Dedifferentiated amniotic fluid mesenchymal stem cell (primary cell): Measurements from ENCODE around the gene NUP133.
A peak's percentile ranks its signal among the peaks of the same experiment; 100 is the strongest.

Source experiments
- DNase-seq: peaks from one replicate; pipeline ENCODE4 v3.0.0-alpha.2; 2016; ENCODE audit errors: extremely low spot score

NUP133 gene

DNA sequence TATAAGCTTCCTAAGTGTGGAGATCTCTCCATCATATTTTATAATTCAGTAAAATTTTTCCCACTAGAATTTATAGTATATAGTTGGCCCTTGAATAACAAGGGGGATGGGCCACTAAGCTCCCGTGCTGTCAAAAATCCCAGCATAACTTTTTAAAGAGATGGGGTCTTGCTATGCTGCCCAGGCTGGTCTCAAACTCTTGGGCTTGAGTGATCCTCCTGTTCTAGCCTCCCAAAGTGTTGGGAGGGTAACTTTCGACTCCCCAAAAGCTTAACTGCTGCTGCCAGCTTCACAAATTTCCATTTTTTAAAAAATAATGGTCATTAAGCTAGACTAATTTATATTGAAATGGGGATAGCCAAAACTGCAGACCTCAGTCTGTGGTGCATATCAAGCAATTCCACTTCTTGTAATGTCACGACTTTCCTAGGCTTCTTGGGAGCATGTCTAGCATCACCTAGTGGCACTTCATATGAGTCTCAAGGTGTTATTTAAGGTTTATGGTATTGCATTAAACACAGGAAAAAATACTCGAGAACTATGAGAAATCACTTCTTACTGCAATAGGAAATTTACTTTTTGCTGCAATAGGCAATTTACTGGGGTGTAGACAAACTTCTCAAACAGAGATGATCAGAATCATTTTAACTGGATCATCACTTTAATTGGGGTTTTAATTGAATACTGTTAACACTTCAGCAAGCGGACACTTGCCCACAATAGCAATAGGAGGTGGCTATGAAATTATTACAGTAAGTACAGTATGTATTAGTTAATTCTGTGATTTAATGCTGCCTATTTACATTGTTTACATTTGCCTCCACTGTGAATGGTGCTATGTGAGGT is 55.0 kb downstream of the NUP133 start:
- DNase-seq = no peak

DNA sequence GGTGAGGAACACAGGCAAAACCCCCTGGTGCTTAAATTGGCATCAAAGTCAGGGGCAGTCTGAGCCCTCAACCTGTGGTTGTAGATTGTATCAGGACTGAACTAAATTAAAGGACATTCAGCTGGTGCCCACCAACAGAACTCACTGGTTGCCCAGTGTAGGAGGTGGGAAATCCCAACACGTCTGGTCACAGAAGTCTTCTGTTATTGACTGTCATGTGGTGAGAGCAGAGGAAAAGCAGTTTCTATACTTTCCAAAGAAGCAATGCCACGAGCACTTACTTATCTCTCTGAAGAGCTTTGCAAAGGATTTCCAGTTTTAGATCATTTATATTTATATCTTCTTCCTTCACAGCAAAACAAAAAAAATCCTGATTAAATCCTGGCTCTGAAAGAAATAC is 59.3 kb downstream of the NUP133 start:
- no peak for DNase-seq

DNA sequence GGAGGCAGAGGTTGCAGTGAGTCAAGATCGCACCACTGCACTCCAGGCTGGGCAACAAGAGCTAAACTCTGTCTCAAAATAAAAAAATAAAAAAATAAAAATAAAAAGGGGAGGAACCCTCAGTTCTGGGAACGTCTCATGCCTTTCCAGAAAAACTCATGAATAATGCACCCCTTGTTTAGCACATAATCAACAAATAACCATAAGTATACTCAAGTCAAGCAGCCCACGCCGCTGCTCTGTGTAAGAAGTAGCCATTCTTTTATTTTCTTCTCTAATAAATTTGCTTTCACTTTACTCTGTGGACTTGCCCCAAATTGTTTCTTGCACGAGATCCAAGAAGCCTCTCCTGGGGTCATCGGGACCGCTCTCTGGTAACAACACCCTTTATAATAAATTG is 59.8 kb downstream of the NUP133 start:
- DNase-seq = no peak

DNA sequence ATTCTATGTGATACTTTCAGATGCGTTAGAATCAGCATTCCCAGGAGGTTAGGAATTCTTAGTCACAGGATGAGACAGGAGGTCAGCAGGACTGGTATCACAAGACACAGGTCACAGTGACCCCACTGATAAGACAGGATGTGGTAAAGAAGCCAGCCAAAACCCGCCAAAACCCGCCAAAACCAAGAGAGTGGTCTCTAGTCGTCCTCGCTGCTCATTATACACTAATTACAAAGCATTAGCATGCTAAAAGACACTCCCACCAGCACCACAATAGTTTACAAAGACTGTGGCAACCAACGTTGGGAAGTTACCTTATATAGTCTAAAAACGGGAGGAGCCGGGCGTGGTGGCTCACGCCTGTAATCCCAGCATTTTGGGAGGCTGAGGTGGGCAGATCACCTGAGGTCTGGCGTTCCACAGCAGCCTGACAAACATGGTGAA is 60.3 kb downstream of the NUP133 start:
- DNase-seq = no peak

DNA sequence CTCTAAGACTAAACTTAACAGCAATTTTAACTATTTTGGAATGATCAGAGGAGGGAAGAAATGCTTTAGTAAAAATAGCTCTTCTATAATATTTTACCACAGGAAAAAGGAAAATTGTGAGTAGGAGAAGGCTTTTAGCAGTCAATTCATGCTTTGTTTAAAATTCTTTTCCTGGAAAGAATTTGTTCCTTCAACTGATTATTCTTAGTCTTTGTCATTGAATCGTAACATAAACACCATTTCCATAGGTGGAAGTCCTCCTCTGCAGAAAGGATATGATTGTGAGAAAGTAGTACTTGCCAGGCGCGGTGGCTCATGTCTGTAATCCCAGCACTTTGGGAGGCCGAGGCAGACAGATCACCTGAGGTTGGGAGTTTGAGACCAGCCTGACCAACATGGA is 62.3 kb downstream of the NUP133 start:
- DNase-seq = no peak

DNA sequence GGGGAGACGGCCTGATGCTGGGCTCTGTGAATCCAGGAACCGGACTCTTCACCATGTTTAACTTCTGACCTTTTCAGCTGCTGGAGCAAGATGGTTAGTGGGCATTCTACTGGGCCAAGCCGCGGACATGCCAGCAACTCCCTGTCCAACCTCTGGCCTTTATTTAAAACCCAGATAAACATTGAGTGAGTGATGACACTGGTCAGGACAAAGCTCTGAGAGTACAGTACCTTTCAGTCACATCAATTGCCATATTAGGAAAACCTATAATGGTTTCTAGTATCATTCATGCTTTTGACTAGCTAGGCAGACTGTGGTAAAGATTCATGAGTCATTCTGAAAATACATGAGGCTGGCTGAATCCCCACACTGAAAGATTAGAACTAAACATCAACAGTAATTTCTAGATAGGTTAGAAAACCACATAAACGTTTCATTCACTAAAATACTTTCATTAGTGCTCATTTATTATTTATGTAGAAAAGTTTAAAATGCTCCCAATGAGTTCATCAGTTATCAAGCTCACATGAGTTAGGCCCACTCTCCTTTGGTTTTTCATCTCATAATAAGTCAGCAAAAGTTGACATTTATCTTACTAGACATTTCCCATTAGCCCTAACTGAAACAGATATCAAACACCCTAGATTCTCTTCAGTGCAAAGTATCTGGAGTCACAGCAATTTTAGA is 67.1 kb downstream of the NUP133 start:
- DNase-seq = peak; percentile 58

DNA sequence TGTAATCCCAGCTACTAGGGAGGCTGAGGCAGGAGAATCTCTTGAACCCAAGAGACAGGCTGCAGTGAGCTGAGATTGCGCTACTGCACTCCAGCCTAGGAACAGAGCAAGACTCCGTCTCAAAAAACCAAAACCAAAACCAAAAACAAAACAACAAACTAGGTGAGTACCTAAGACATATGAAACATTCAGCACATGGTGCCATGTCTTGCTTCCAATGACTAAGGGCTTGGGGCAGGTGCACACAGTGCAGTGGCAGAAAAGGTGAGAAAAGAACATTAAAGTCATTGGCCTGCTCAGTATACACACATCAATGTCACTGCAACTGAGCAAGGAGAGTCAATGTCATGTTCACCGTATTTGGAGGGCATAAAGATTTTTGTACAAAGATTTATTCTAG is 70.1 kb downstream of the NUP133 start:
- DNase-seq = no peak

DNA sequence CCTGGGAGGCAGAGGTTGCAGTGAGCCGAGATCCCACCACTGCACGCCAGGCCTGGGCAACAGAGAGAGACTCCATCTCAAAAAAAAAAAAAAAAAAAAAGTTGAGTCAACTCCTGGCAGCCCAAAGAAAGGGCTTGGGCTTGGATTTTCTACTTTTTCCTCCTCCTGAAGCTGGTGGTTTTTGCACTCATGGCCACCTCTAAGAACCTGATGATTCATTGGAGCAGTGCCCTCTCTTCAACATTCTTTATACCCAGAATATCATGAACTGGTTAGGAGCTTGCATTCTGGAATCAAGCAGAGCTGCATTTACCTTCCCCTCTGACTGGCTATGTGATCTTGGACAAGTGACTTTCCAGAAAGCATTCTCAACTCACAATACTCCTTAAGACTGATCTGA is 70.7 kb downstream of the NUP133 start:
- DNase-seq = no peak

DNA sequence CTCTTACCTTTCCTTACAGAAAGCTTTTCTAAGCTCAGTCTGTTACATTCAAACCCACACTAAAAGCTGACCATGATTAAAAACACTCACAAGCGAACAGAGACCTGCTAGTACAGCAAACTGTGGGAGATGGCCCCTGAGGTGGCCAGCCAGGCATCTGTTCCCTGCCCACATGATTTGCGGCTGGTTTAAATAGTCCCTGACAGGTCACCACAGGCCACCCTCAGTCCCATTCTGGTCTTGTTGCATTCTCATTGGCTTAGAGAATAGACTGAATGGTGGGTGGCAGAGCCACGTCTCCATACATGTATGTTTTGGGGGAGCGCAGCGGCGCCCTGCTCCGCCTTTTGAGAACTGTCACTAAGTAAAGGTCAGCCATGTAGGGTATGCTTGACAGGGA is 71.9 kb downstream of the NUP133 start:
- no peak for DNase-seq

DNA sequence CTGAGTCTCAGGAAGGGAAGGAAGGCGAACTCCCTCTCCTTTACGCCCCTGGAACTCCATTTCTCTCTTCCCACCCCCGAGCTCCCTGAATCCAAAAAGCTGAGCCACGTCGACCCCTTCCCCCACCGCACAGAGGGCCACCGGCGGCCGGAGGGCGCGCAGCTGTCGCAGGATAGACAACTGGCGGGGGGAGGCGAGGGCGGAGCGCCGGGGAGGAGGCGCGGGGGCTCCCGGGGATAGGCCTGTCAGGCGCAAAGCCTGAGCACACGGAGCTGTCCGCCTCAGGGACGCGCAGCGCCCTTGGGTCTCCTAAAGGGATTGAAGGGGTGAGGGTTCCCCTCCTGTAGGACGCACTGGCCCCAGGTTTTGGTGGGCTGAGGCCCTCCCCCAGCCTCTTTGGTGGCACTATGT is 73.5 kb downstream of the NUP133 start:
- no peak for DNase-seq

DNA sequence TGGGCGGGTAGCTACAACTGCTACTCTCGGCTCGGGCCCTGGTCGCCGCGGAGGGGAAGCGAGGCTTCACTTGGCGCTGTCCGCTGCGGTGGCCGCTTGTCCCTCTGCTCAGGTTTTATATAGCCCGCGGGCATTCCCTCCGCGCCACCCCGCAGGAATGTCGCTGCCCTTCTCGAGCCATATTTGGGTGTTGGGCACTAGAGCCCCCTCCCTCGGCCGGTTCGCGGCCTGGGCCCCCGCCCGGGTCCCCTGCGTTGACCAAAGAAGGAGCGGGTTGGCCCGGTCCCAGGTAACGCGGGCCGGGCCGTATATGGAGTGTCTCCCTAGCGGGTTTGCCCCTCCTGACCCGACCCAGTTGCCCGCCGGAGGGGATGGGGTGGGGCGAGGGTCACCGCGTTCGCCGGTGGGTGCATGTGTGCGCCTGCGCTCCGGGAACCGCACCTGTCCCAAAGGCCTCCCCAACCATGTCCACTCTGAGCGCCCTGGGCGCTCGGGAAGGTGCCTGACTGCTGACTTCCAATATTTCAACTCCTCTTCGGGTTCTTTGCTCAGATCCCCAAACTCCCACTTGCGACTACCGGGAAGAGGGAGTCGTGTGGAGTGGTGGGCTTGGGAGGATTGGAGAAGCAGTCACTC is 74.0 kb downstream of the NUP133 start, which contains the start of gene ACTA1:
Gene ACTA1, minus strand, starts transcription at position 90 of the 636 bp plus-strand sequence. CDS start 979 bp downstream, outside the sequence.
- no peak for DNase-seq

DNA sequence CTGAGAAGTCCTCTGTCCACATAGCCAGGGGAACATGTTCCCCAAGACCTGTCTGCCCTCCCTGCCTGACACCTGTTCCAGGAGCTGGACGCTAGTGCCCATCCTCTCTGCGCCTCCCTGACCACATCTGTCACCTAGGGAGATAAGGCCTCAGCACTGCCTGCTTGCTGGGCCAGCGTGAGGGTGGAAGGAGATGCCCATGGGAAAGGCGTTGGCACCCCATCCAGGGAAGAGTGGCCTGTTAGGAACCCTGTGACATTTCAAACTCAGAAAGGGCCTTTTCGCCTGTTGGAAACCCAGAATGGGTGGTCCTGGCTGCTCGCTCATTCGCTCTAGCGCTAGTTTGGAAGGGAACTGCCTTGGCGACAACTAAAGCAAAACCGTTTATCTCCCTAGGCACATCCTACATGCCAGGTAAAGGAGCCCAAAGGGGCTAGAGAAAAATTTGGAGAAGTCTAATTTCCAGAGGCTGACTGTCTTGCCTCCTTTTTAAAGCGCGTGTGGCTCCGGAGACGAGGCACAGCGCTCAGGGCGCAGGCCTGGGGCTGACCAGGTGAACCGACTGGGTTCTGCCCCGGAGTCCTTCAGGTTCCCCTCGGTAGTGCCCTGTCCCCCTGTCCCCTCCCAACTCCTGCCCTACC is 74.7 kb downstream of the NUP133 start:
- no peak for DNase-seq

DNA sequence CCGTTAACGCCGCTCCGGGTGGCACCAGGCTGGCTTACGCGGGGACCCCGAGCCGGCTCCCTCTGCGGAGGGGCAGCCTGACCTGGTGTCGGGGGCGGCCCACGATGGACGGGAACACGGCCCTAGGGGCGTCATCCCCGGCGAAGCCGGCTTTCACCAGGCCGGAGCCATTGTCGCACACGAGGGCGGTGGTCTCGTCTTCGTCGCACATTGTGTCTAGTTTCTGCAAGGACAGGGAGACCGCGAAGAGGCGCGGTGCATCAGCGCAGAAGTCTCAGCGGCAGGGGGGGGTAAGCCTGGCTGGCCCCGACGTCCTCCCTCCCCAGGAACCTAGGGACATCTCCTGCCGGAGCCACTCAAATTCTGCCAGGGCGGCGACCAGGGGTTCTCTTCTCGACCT is 75.2 kb downstream of the NUP133 start:
- no peak for DNase-seq

DNA sequence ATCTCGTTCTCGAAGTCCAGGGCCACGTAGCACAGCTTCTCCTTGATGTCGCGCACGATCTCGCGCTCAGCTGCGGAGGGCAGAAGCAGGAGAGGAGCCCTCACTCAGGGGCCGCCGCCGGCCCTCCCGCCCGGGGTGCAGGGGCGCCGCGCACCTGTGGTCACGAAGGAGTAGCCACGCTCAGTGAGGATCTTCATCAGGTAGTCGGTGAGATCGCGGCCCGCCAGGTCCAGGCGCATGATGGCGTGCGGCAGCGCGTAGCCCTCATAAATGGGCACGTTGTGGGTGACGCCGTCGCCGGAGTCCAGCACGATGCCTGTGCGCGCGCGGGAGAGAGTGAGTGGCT is 76.1 kb downstream of the NUP133 start:
- DNase-seq = no peak

DNA sequence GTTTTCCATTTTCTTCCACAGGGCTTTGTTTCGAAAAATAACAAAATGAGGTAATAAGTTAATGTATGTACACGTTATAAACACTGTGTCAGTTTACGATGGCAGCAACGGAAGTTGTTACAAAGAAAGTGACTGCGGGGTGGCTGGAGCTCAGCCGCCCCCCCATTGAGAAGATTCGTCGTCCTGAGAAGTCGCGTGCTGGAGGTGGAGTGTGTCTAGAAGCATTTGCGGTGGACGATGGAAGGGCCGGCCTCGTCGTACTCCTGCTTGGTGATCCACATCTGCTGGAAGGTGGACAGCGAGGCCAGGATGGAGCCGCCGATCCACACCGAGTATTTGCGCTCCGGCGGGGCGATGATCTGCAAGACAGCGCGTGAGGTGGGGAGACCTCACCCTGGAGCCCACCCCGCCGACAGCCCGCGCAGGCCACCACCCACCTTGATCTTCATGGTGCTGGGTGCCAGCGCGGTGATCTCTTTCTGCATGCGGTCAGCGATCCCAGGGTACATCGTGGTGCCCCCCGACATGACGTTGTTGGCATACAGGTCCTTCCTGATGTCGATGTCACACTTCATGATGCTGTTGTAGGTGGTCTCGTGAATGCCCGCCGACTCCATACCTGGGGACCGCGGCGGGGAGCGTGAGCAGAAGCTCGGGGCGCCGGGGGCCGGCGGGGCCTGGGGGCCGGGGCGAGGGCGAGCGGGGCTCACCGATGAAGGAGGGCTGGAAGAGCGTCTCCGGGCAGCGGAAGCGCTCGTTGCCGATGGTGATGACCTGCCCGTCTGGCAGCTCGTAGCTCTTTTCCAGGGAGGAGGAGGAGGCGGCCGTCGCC is 76.6 kb downstream of the NUP133 start:
- DNase-seq = no peak

DNA sequence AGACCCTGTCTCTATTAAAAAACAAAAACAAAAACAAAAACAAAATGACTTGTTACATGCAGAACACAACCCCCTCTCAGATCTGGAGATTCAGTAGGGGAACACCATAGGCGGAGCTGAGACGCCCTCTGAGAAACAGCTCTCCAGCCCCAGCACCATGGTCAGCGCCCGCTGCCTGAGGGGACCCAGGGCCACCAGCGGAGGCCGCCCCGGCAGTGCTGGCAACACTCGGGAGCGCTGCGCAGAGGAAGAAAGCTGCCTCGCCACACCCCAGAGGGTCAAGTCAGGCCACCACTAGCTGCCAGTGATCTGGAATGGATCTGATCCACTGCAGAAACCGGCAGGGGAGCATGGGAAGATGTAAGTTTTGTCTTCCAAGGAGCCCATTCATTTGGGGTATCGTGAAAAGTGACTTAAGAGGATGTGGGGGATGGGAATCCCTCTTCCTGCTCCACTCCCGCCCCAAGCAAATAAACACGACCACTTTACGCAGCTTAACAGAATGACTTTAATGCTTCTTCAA is 77.3 kb downstream of the NUP133 start:
- DNase-seq = no peak

DNA sequence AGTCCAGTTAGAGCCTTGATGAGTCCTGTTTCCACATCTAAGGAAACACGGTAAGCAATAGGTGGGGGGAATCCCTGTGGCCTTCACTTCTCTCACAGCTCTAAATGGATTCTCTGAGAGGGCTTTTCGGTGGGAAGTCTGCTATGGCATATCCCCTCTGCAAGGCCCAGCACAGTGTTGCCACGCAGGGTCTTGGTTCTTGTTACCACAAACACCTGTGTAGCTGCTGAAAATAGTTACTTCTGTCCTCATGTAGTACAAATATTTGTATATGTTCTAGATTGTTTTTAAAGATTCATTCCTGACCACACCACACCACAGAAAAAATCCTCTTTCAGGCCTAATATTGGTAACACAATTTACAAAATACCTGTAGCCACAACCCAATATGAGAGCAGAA is 79.9 kb downstream of the NUP133 start:
- no peak for DNase-seq

DNA sequence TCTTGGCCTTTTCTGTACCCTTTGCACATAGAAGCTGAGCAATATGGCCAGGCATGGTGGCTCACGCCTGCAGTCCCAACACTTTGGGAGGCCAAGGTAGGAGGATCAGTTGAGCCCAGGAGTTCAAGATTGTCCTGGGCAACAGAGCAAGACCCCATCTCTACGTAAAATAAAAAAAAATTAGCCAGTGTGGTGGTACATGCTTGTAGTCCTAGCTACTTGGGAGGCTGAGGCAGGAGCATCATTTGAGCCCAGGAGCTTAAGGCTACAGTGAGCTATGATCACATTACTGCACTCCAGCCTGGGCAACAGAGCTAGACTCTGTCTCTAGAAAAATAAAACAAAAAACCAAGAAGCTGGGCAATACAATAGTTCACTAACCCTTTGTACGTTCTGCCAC is 80.6 kb downstream of the NUP133 start:
- no peak for DNase-seq

DNA sequence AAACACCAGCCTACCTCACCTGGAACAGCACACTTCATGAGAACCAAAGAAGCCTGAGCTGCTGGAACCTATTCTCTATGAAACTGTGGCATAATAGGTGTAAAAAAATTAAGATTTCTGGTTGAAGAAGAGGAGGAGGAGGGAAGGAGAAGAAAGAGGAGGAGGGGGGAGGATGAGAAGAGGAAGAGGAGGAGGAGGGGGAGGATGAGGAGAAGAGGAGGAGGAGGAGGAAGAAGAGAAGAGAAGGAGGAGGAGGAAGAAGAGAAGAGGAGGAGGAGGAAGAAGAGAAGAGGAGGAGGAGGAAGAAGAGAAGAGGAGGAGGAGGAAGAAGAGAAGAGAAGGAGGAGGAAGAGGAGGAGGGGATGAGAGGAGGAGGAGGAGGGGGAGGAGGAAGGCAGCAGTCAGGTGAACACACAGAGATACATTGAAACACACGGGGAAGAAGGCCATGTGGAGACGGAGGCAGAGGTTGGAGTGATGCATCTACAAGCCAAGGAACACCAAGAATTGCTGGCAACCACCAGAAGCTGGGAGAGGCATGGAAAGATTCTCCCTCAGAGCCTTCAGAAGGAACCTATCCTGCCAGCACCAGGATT is 82.5 kb downstream of the NUP133 start:
- no peak for DNase-seq

DNA sequence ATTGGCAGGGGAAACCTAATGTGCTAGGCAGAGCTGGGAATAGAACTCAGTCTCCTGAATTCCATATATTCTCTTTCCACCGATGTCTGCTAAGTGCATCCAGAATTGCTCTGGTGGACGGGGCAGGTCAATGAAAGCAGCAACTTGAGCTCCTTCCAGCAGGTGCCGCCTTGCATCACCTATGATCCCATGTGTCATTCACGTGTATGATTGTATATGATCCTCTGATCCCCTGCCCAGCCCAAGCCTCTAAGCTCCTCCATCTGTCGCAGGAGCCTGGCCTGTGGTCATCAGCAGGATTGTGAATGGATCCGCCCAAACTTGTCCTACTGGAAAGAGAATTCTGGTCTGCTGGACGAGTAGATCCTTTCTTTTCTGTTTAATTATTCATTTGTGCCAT is 87.4 kb downstream of the NUP133 start:
- no peak for DNase-seq

DNA sequence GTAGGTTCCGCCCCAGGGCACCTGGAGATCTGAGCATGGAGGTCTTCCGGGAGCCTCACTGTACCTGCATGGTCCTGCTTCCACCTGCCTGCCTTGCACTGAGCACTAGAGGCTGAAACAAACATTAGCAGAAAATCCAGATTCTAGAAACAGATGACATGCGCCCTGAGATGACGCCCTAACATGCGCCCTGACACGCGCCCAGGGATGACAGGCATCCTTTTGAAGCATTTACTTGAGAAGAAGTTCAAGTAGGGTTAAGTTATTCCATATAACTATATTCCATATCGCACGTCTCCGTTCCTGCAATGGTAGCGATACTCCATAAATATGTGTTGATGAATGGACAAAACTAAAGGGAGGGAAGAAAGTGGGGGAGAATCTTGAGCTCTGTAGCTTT is 87.9 kb downstream of the NUP133 start:
- no peak for DNase-seq
